HPDE6-E6E7 (cell line): ENCODE measurements around the gene OR10AD1.
"Not testable (repeated sequence)": the region's sequence is repeated elsewhere in the genome, so short reads cannot be mapped to it uniquely, and the experiment has no call there.

Experiments used
- DNase-seq: peaks from one replicate; pipeline ENCODE4 v3.0.0; 2011; ENCODE audit warnings: missing footprints; ENCODE audit errors: extremely low spot score

OR10AD1 gene

DNA sequence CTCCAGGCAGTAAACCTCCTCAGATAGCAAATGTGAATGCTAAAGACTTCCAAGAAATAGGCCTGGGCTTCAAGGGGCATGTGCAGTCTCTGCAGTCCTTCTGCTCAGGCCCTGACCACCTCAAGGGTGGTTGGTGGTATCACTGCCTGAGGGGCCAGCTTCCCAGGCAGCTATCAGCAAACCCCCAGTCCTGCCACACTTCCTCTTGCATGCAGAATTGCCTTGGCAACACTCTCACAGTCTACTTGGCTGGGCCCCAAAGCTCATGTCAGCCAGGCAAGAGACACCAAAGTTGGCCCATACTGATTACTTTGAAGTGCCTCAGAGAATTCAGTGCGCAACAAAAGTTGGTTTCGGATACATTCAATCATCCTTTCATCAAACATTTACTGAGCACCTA lies 42.3 kb downstream of the OR10AD1 start:
- no peak for DNase-seq

GRCh38 chr12:48160046-48160445 lies 43.0 kb downstream of the OR10AD1 start:
- DNase-seq: no peak

GRCh38 chr12:48157889-48158370 lies 45.2 kb downstream of the OR10AD1 start:
- no peak for DNase-seq

DNA sequence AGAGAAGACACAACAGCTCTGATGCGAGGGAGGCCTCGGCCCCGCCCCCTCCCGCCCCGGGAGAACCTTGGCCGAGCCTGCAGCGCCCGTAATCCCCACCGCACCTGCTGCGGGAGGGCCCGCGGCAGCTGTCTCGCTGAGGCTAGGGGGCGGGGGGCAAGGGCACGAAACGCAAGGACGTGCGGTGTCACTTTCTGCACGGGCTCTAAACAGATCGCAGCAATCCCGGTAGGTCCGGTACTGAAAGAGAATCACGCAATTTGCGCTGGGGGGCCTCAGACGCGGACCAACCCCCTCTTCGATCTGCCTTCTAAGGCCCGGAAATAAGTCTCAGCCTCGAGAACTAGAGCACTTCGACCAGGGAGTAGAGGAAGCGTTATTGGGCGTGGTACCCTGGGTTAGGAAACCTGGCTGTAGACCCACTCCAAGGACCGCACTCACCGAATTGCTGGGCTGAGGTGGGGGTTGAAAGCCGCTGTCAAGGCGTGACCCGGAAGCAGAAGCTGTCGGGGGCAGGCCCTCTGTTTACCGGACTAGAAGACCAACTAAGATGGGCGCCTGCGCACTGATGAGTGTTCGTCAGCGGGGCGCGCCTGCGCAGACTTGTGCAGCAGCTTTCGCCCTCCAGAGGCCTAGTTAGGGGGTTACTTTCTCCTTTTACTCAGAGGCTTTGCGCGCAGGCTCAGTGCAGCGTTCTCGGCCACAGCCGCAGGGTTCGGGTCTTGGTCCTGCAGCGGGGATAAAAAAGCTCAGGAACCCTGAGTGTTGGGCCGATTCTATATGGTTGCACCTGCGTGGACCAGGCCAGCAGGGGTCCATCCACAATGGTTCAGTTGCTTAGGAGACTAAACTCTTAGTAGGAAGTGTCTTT lies 45.8 kb downstream of the OR10AD1 start, which contains the start of gene ASB8:
Gene ASB8, minus strand, starts transcription at position 498 of the 871 bp plus-strand sequence. CDS start 4,019 bp downstream, outside the sequence.
- DNase-seq: peak; percentile 96

GRCh38 chr12:48156652-48157017 lies 46.5 kb downstream of the OR10AD1 start:
- no peak for DNase-seq

DNA sequence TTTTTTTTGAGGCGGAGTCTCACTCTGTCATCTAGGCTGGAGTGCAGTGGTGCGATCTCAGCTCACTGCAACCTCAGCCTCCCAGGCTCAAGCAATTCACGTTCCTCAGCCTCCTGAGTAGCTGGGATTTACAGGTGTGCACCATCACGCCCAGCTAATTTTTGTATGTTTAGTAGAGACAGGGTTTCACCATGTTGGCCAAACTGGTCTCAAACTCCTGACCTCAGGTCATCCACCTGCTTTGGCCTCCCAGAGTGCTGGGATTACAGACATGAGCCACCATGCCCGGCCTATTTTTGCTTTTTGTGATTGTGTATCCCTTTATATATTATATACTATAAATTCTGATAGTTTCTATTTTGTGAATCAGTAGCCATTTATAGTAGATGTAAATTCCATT lies 47.3 kb downstream of the OR10AD1 start:
- DNase-seq: not testable (repeated sequence)
